Left ventricle myocardium inferior (tissue), 1 donor: ENCODE measurements around the gene GNPTAB. TPM values are rescaled to one million over a fixed set of nuclear protein-coding genes. Genes with fewer than 3 reads are reported as not detected.
A peak's percentile ranks its signal among the peaks of the same experiment; 100 is the strongest.
"Not testable (repeated sequence)": the region's sequence is repeated elsewhere in the genome, so short reads cannot be mapped to it uniquely, and the experiment has no call there.

Experiments used
- DNase-seq: peaks from one replicate; pipeline ENCODE4 v3.0.0-alpha.2; 2020
- H3K27ac ChIP-seq: fragments of 200-600 bp; replicated peaks from 2 replicates; pipeline ENCODE4 v1.8.0; 2021
- H3K27me3 ChIP-seq: fragments of 200-600 bp; 2 replicates; pipeline ENCODE4 v1.8.0; 2021; ENCODE audit warnings: low read depth
- H3K36me3 ChIP-seq: fragments of 200-600 bp; 2 replicates; pipeline ENCODE4 v1.8.0; 2021
- H3K4me1 ChIP-seq: fragments of 200-600 bp; 2 replicates; pipeline ENCODE4 v1.8.0; 2021
- H3K4me3 ChIP-seq: fragments of 200-600 bp; 2 replicates; pipeline ENCODE4 v1.8.0; 2021; ENCODE audit warnings: mild to moderate bottlenecking, moderate library complexity
- H3K9me3 ChIP-seq: fragments of 200-600 bp; replicated peaks from 2 replicates; pipeline ENCODE4 v1.8.0; 2021
- intact Hi-C: fragments of 100-400 bp; cut with micrococcal nuclease; formaldehyde crosslinking; loops from one replicate; pipeline ENCODE4 v1.11.0; 2022
- total RNA-seq: library from RNA; stranded (reverse); fragmentation: NEBNext Ultra II Directional; extraction: Animal tissue kit (Norgen Biotek cat#: 25700); gene quantifications from one replicate; pipeline ENCODE4 v1.2.1, GENCODE V29; 2021
- TF ChIP-seq, protein P1 (sequence below): fragments of 200-600 bp; IDR thresholded peaks from 2 replicates; pipeline ENCODE4 v1.8.0; 2021; ENCODE audit warnings: antibody characterized with exemption, mild to moderate bottlenecking, borderline replicate concordance
- donor health status: DM: no; HTN: yes; CAD: no; lungs with severe emphysema.

GNPTAB gene
- total RNA-seq, 1 donor from 2014 or later: 55.2 TPM

DNA sequence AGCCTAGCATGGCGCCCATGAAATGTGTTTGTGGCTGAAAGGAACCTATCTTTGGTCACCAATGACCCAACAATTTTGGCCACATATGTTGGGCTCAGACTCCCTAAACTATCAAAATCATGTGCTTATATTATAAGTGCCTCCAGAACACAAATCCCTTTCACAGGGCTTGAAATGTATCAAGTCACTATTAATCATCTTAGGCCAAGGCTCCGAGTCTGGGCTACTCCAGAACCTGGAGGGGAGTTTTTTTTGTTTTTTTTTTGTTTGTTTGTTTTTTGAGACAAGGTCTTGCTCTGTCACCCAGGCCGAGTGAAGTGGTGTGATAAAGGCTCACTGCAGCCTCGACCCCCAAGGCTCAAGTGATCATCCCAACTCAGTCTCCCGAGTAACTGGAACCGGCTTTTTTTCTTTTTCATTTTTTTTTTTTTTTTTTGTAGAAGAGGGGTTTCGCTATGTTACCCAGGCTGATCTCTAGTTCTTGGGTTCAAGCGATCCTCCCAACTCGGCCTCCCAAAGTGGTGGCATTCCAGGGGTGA is 45.6 kb upstream of the GNPTAB start:
- Histone ChIP-seq H3K4me1 (peaks cover 40% of the 10 kb centered on the region), H3K4me3 (peak overlapping the region; percentile 88), H3K9me3 (no peaks in the 10 kb centered on the region), H3K36me3 (no peaks in the 10 kb centered on the region), H3K27ac (peak overlapping the region; percentile 95), H3K27me3 (no peaks in the 10 kb centered on the region)
- intact Hi-C loops: no loop called here
- TF ChIP-seq, protein P1, sequence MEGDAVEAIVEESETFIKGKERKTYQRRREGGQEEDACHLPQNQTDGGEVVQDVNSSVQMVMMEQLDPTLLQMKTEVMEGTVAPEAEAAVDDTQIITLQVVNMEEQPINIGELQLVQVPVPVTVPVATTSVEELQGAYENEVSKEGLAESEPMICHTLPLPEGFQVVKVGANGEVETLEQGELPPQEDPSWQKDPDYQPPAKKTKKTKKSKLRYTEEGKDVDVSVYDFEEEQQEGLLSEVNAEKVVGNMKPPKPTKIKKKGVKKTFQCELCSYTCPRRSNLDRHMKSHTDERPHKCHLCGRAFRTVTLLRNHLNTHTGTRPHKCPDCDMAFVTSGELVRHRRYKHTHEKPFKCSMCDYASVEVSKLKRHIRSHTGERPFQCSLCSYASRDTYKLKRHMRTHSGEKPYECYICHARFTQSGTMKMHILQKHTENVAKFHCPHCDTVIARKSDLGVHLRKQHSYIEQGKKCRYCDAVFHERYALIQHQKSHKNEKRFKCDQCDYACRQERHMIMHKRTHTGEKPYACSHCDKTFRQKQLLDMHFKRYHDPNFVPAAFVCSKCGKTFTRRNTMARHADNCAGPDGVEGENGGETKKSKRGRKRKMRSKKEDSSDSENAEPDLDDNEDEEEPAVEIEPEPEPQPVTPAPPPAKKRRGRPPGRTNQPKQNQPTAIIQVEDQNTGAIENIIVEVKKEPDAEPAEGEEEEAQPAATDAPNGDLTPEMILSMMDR: no peak
- no peak for DNase-seq

DNA sequence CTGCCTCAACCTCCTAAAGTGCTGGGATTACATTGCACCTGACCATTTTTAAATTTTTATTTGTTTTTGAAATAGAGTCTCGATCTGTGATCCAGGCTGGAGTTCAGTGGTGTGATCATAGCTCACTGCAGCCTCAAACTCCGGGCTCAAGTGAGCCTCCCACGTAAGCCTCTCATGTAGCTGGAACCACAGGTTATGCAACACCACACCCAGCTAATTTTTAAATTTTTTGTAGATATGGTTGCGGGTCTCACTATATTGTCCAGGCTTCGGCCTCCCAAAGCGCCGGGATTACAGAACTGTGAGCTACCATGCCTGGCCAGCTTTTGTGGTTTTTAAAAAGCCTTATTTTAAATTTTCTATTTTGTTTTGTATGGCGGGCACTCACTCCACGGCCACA is 44.4 kb upstream of the GNPTAB start:
- TF ChIP-seq, protein P1: no peak
- H3K27ac ChIP-seq: peak overlapping the region; percentile 95
- intact Hi-C loops: no loop called here
- DNase-seq: no peak
- peaks cover 40% of the 10 kb centered on the region for H3K4me1 ChIP-seq
- no peaks in the 10 kb centered on the region for H3K27me3 ChIP-seq
- no peaks in the 10 kb centered on the region for H3K36me3 ChIP-seq
- no peaks in the 10 kb centered on the region for H3K9me3 ChIP-seq
- H3K4me3 ChIP-seq: no peak overlapping the region

DNA sequence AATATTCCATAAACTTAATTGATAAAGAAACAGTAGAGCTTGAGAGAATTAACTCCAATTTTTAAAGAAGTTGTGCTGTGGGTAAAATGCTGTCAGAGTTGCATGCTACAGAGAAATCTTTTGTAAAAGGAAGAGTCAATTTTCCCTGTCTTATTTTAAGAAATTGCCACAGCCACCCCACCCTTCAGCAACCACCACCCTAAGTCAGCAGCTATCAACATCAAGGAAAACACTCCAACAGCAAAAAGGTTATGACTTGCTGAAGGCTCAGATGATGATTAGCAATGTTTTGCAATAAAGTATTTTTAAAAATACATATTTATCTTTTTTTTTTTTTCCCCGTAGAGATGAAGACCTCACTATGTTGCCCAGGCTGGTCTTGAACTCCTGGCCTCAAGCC is 40.2 kb upstream of the GNPTAB start:
- H3K4me3 ChIP-seq: no peak overlapping the region
- H3K27ac ChIP-seq: no peak overlapping the region
- intact Hi-C loops: no loop called here
- no peak for DNase-seq
- TF ChIP-seq, protein P1: no peak
- H3K36me3 ChIP-seq: no peaks in the 10 kb centered on the region
- no peaks in the 10 kb centered on the region for H3K27me3 ChIP-seq
- H3K9me3 ChIP-seq: peaks cover 8% of the 10 kb centered on the region
- peaks cover 11% of the 10 kb centered on the region for H3K4me1 ChIP-seq

DNA sequence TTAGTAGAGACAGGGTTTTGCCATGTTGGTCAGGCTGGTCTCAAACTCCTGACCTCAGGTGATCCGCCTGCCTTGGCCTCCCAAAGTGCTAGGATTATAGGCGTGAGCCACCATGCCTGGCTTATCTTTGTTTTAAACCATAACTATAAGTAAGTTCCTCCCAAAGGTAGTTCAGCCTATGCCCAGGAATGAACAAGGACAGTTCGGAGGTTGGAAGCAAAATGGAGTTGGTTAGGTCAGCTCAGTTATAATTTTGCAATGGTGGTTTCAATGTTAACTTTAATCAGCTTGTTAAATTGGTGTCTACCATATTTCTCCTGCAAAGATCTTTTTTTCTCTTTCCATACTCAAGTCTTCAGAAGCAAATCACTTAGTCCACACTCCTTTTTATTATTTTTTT is 36.9 kb upstream of the GNPTAB start:
- H3K36me3 ChIP-seq, H3K27ac ChIP-seq, H3K4me1 ChIP-seq, intact Hi-C loops, H3K27me3 ChIP-seq, H3K4me3 ChIP-seq, DNase-seq: not testable (repeated sequence)
- H3K9me3 ChIP-seq: peaks cover 18% of the 10 kb centered on the region

DNA sequence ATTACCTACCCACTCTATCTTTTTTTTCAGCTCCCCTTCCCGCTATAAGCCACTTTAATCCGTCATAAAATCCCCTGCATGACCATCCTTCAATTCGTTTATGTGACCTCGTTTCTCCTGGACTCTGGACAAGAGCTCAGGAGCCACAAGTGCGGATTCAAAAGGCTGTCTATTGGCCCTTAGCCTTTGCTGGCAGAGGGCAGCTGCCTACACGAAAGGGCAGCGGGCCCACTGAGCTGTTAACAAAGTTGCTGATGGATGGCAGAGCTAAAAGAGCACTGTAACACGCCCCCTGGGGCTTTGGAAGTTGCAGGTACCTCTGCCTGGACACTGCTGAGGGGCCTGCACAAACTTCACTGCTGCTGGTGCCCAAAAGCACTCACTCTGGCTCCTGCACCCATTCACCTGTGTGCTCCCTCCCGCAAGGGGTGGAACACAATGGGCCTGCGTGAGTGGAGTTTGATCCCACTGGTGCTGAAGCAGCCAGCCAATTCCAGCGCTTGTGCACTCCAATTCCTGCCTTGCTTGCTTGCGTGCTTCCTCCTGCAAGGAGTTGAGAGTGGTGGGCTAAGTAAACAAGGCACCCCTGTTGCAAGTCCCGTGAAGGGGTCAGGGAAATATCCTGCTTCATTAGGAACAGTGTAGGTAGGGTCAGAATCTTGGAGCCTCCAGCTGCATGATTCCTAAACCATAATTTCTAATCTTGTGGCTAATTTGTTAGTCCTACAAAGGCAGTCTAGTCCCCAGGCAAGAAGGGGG is 36.0 kb upstream of the GNPTAB start:
- intact Hi-C loops: no loop called here
- TF ChIP-seq, protein P1: no peak
- Histone ChIP-seq H3K27me3 (no peaks in the 10 kb centered on the region), H3K4me1 (no peaks in the 10 kb centered on the region), H3K27ac (no peak overlapping the region), H3K36me3 (no peaks in the 10 kb centered on the region), H3K9me3 (peaks cover 18% of the 10 kb centered on the region), H3K4me3 (no peak overlapping the region)
- no peak for DNase-seq

DNA sequence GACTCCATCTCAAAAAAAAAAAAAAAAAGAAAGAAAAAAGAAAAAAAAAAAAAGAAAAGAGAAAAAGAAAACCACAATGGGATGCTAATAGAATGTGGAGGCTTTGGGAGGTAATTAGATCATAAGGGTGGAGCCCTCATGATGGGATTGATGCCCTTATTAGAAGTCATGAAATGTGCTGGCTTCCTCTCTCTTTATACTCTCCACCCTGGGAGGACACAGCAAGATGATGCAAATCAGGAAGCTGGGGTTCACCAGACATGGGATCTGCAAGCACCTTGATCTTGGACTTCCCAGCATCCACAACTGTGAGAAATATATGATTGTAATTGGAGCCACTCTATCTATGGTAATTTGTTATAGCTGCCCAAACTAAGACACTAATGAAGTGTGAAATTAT is 33.2 kb upstream of the GNPTAB start:
- no peak overlapping the region for H3K27ac ChIP-seq
- intact Hi-C loops: no loop called here

More for the DNA sequence above, 33.2 kb upstream of the GNPTAB start:
- H3K4me1 ChIP-seq: no peaks in the 10 kb centered on the region
- no peaks in the 10 kb centered on the region for H3K36me3 ChIP-seq
- H3K4me3 ChIP-seq: no peak overlapping the region
- no peak for DNase-seq
- TF ChIP-seq, protein P1: no peak
- H3K9me3 ChIP-seq: peaks cover 10% of the 10 kb centered on the region
- no peaks in the 10 kb centered on the region for H3K27me3 ChIP-seq
